Sigmoid colon (tissue), 7 donors: ENCODE results near the gene PIGM. TPM values are rescaled to one million over a fixed set of nuclear protein-coding genes. Genes with fewer than 3 reads are reported as not detected.
A peak's percentile ranks its signal among the peaks of the same experiment; 100 is the strongest.

Experiments
- DNase-seq: peaks from one replicate; pipeline ENCODE4 v3.0.0-alpha.2; 2019
- H3K27ac ChIP-seq, 4 donors: fragments of 200-600 bp; sonication (generic); one replicate each; pipeline ENCODE4 v1.5.1; 2016 to 2019; ENCODE audit warnings: mild to moderate bottlenecking in 1 of 4
- H3K27me3 ChIP-seq, 3 donors: fragments of 200-600 bp; sonication (generic); one replicate each; pipeline ENCODE4 v1.5.1; 2019; ENCODE audit warnings: mild to moderate bottlenecking in 1 of 3
- H3K36me3 ChIP-seq, 4 donors: fragments of 200-600 bp; sonication (generic); one replicate each; pipeline ENCODE4 v1.5.1; 2016 to 2019
- H3K4me1 ChIP-seq, 4 donors: fragments of 200-600 bp; sonication (generic); one replicate each; pipeline ENCODE4 v1.5.1; 2017 to 2019
- H3K4me3 ChIP-seq, 4 donors: fragments of 200-600 bp; sonication (generic); one replicate each; pipeline ENCODE4 v1.5.1; 2017 to 2019; ENCODE audit warnings: mild to moderate bottlenecking in 2 of 4, moderate library complexity in 1 of 4
- H3K9me3 ChIP-seq, 4 donors: fragments of 200-600 bp in 3 of 4; sonication (generic) in 3 of 4; one replicate each; pipeline versions ENCODE4 v1.5.1 to v1.6.1; 2013 to 2019
- CTCF ChIP-seq, 4 experiments: fragments of 450-650 bp in 3 of 4; fragments of 200-600 bp in 1 of 4; IDR thresholded peaks; one replicate each; pipeline ENCODE4 v1.5.1; 2016 to 2019; ENCODE audit warnings: antibody characterized with exemption in 4 of 4, mild to moderate bottlenecking in 3 of 4, moderate library complexity in 2 of 4
- EP300 ChIP-seq, 4 donors: sonication (generic); formaldehyde crosslinking; IDR thresholded peaks; one replicate each; pipeline ENCODE4 v1.6.1; 2017; ENCODE audit warnings: antibody characterized with exemption in 4 of 4
- POLR2A ChIP-seq, 2 donors: fragments of 450-650 bp; IDR thresholded peaks; one replicate each; pipeline ENCODE4 v1.6.1; 2016; ENCODE audit warnings: antibody characterized with exemption in 2 of 2, mild to moderate bottlenecking in 2 of 2, moderate library complexity in 2 of 2
- POLR2AphosphoS5 ChIP-seq, 4 donors: sonication (generic); formaldehyde crosslinking; IDR thresholded peaks; one replicate each; pipeline ENCODE4 v1.6.1; 2017; ENCODE audit warnings: antibody characterized with exemption in 4 of 4
- WGBS, 2 donors: extraction: QIAGEN DNeasy Blood & Tissue Kit; methylation state at CpG; one replicate each; pipeline ENCODE4 v1.1.7; 2013; 5-methylcytosine and 5-hydroxymethylcytosine counted together
- intact Hi-C: fragments of 100-400 bp; cut with DNase I; formaldehyde crosslinking; loops from one replicate; pipeline ENCODE4 v1.15.1; 2023
- polyA plus RNA-seq, 3 donors: library from polyadenylated mRNA; stranded (reverse); fragments of 200-250 nt; gene quantifications; one replicate each; pipeline ENCODE4 v1.2.3, GENCODE V29; 2013
- total RNA-seq, 4 donors: library from RNA; depleted of rRNA; stranded (reverse); fragments of >200 nt; gene quantifications; one replicate each; pipeline ENCODE4 v1.1.0, GENCODE V29; 2016
- donor health status: healthy with polysubstance abuse.
- donor health status: Bipolar disorder and iron deficiency.
- donor health status: healthy.

The PIGM gene
- total and polyA plus RNA-seq, 7 donors = 0.60 to 4.7 (median 3.6) TPM

GRCh38 chr1:160009801-160010200 lies 22.0 kb downstream of the PIGM start:
- no peak for DNase-seq
- no peak overlapping the region for H3K27ac ChIP-seq
- H3K4me3 ChIP-seq = no peak overlapping the region
- H3K4me1 ChIP-seq = no peaks in the 10 kb centered on the region
- H3K36me3 ChIP-seq = peaks cover 0 to 3% (median 0%) of the 10 kb centered on the region in 4 donors
- intact Hi-C loops = loop anchor here (5.0 kb wide), 1 partner anchor 228 kb away; the partner anchor contains the start of gene DUSP23
- H3K9me3 ChIP-seq = no peaks in the 10 kb centered on the region
- no peak for TF ChIP-seq EP300 (IDR thresholded peaks at IDR 0.05)
- TF ChIP-seq POLR2A (IDR thresholded peaks at IDR 0.05) = no peak
- no peak for TF ChIP-seq POLR2AphosphoS5 (IDR thresholded peaks at IDR 0.05)
- TF ChIP-seq CTCF (IDR thresholded peaks at IDR 0.05) = no peak
- H3K27me3 ChIP-seq = no peaks in the 10 kb centered on the region
- 61 to 70% methylated on average over 2 of the region's 2 CpGs for WGBS, 2 donors

GRCh38 chr1:160009081-160009480 lies 22.7 kb downstream of the PIGM start:
- 59 to 82% methylated on average over 2 of the region's 2 CpGs for WGBS, 2 donors
- intact Hi-C loops = loop anchor here (5.0 kb wide), 1 partner anchor 227 kb away; the partner anchor contains the start of gene DUSP23

DNA sequence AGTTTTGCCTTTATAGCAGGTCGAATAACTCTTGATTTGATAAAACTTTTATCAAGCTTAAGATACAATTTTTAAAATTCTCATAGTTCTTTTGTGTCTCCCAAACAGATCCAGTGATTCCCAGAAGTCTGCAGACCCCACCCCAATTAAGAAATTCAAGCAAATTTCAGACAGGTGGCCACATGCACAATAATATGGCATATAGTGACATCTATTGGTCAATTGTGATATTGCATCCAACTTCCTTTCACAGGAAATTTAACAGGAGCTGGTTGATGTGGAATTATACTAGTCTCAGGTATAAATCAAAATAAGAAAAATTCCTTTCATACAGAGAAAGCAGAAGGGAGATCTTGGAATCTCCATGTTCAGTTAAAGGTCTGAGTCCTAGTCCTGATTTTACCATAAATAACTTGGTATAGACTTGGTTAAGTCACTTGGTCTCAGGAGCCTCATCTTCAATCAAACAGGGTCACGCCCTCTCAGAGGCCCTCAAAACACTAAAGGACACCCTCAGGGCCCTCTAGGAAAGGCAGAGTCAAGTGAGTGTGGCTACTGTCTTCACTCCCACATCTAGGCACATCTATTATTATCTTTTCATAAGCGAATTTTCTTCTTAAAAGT lies 24.1 kb downstream of the PIGM start:
- H3K27me3 ChIP-seq = no peaks in the 10 kb centered on the region
- no peak overlapping the region for H3K4me3 ChIP-seq
- intact Hi-C loops = loop anchor here (1.0 to 5.0 kb wide), 2 partner anchors 71 to 225 kb away; partner anchors contain the start of gene DUSP23
- no peak overlapping the region for H3K27ac ChIP-seq
- no peak for DNase-seq
- TF ChIP-seq CTCF (IDR thresholded peaks at IDR 0.05) = peak; percentile 65 to 81 (median 74)
- TF ChIP-seq EP300 (IDR thresholded peaks at IDR 0.05) = no peak
- WGBS, 2 donors = 69 to 70% methylated on average over 3 of the region's 3 CpGs
- no peaks in the 10 kb centered on the region for H3K9me3 ChIP-seq
- H3K4me1 ChIP-seq = no peaks in the 10 kb centered on the region
- peaks cover 0 to 3% (median 0%) of the 10 kb centered on the region in 4 donors for H3K36me3 ChIP-seq

More at GRCh38 chr1:160009081-160009480, 22.7 kb downstream of the PIGM start:
- Histone ChIP-seq H3K27me3 (no peaks in the 10 kb centered on the region), H3K27ac (no peak overlapping the region), H3K36me3 (peaks cover 0 to 3% (median 0%) of the 10 kb centered on the region in 4 donors), H3K4me1 (no peaks in the 10 kb centered on the region), H3K4me3 (no peak overlapping the region), H3K9me3 (no peaks in the 10 kb centered on the region)
- DNase-seq = no peak
- TF ChIP-seq EP300 (IDR thresholded peaks at IDR 0.05) (no peak), POLR2A (IDR thresholded peaks at IDR 0.05) (no peak), POLR2AphosphoS5 (IDR thresholded peaks at IDR 0.05) (no peak), CTCF (IDR thresholded peaks at IDR 0.05) (no peak)

DNA sequence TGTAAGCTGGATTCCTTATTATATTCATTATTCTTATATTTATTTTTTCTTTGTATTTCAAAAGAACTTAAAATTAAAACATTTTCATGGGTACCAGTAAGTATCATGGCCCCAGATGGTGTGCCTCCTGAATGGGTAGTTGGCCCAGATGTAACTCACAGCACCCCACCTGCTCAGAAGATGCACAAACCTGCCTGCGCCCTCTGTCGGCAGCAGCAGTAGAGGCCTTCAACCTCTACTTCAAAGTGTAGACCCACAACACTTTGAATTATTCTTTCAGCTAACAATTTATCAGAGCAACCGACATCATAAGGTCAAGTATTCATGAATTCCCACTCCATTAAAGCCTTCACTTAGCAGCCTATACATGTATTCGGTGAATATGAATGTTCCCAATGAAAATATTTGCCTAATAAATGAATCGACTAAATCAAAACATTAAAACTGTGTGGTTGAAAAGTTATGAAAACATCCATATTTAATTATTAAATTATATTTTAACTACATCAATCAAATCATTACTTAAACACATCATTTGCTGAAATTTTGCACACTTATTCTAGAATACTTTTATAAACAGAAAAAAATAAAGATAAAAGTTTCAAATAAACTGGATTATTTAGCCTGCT lies 25.4 kb downstream of the PIGM start:
- peak; percentile 76 for DNase-seq
- H3K4me3 ChIP-seq = no peak overlapping the region
- TF ChIP-seq POLR2AphosphoS5 (IDR thresholded peaks at IDR 0.05) = no peak
- peak; percentile 22 to 81 (median 76) for TF ChIP-seq CTCF (IDR thresholded peaks at IDR 0.05)
- no peaks in the 10 kb centered on the region for H3K4me1 ChIP-seq
- 27 to 29% methylated on average over 5 of the region's 5 CpGs for WGBS, 2 donors
- intact Hi-C loops = loop anchor here (5.0 kb wide), 1 partner anchor 224 kb away; the partner anchor contains the start of gene DUSP23
- H3K9me3 ChIP-seq = no peaks in the 10 kb centered on the region
- H3K27me3 ChIP-seq = no peaks in the 10 kb centered on the region
- H3K36me3 ChIP-seq = no peaks in the 10 kb centered on the region
- no peak overlapping the region for H3K27ac ChIP-seq
